Neural progenitor cell (in vitro differentiated cells): ENCODE measurements around the gene SCP2. TPM values are rescaled to one million over a fixed set of nuclear protein-coding genes. Genes with fewer than 3 reads are reported as not detected.
A peak's percentile ranks its signal among the peaks of the same experiment; 100 is the strongest.
"Not testable (repeated sequence)": the region's sequence is repeated elsewhere in the genome, so short reads cannot be mapped to it uniquely, and the experiment has no call there.

ENCODE experiments used
- DNase-seq: peaks from one replicate; pipeline ENCODE4 v3.0.0-alpha.2; 2016; ENCODE audit warnings: low spot score
- H2AFZ ChIP-seq: fragments of 200-600 bp; sonication (generic); replicated peaks from 2 replicates; pipeline ENCODE4 v1.6.1; 2016; ENCODE audit warnings: antibody characterized with exemption
- H3F3A ChIP-seq: fragments of 200-600 bp; sonication (generic); 2 replicates; pipeline ENCODE4 v1.6.1; 2016; ENCODE audit warnings: antibody characterized with exemption, low read depth
- H3K27ac ChIP-seq: fragments of 200-600 bp; sonication (generic); 2 replicates; pipeline ENCODE4 v1.5.1; 2016; ENCODE audit warnings: mild to moderate bottlenecking
- H3K27me3 ChIP-seq: fragments of 200-600 bp; sonication (generic); 2 replicates; pipeline ENCODE4 v1.6.1; 2016; ENCODE audit warnings: mild to moderate bottlenecking, moderate library complexity
- H3K36me3 ChIP-seq: fragments of 200-600 bp; sonication (generic); 2 replicates; pipeline ENCODE4 v1.5.1; 2016
- H3K4me1 ChIP-seq: fragments of 200-600 bp; sonication (generic); 2 replicates; pipeline ENCODE4 v1.6.1; 2016; ENCODE audit warnings: mixed run types
- H3K4me2 ChIP-seq: fragments of 200-600 bp; sonication (generic); 2 replicates; pipeline ENCODE4 v1.6.1; 2016
- H3K4me3 ChIP-seq: fragments of 200-600 bp; sonication (generic); 2 replicates; pipeline ENCODE4 v1.5.1; 2016
- H3K79me2 ChIP-seq: fragments of 200-600 bp; sonication (generic); 2 replicates; pipeline ENCODE4 v1.6.1; 2016; ENCODE audit warnings: low read depth
- H3K9ac ChIP-seq: fragments of 200-600 bp; sonication (generic); 2 replicates; pipeline ENCODE4 v1.6.1; 2016
- H3K9me3 ChIP-seq: fragments of 200-600 bp; sonication (generic); 2 replicates; pipeline ENCODE4 v1.5.1; 2016; ENCODE audit warnings: low read depth
- H4K20me1 ChIP-seq: fragments of 200-600 bp; sonication (generic); 2 replicates; pipeline ENCODE4 v1.6.1; 2016; ENCODE audit warnings: low read depth
- H3K27ac Mint-ChIP-seq: 3 replicates; pipeline ENCODE4 v1.8.0; 2021; ENCODE audit warnings: mixed read lengths
- H3K27me3 Mint-ChIP-seq: 2 replicates; pipeline ENCODE4 v1.8.0; 2022; ENCODE audit warnings: low read depth, mild to moderate bottlenecking, inconsistent platforms, moderate library complexity, mixed read lengths; ENCODE audit not compliant: insufficient read depth
- H3K36me3 Mint-ChIP-seq: 3 replicates; pipeline ENCODE4 v1.8.0; 2021; ENCODE audit warnings: mixed read lengths
- H3K4me1 Mint-ChIP-seq: 3 replicates; pipeline ENCODE4 v1.8.0; 2021; ENCODE audit warnings: mixed read lengths
- H3K4me3 Mint-ChIP-seq: 3 replicates; pipeline ENCODE4 v1.8.0; 2021; ENCODE audit warnings: mild to moderate bottlenecking, moderate library complexity, mixed read lengths
- H3K9me3 Mint-ChIP-seq: 3 replicates; pipeline ENCODE4 v1.8.0; 2020; ENCODE audit warnings: mixed read lengths
- CTCF ChIP-seq: fragments of 200-600 bp; sonication (generic); IDR thresholded peaks from 2 replicates; pipeline ENCODE4 v1.5.1; 2017; ENCODE audit warnings: antibody characterized with exemption, mild to moderate bottlenecking
- EZH2 ChIP-seq: fragments of 200-600 bp; sonication (generic); IDR thresholded peaks from 2 replicates; pipeline ENCODE4 v1.6.1; 2017; ENCODE audit warnings: antibody characterized with exemption, mild to moderate bottlenecking, moderate library complexity
- EZH2phosphoT487 ChIP-seq: fragments of 200-600 bp; sonication (generic); IDR thresholded peaks from 2 replicates; pipeline ENCODE4 v1.6.1; 2017; ENCODE audit warnings: antibody characterized with exemption
- total RNA-seq: library from RNA; depleted of rRNA; stranded (reverse); fragments of >200 nt; gene quantifications from 2 replicates; pipeline ENCODE4 v1.2.3, GENCODE V29; 2015; ENCODE audit warnings: low replicate concordance

SCP2 gene
- total RNA-seq, 1 donor from 2014 or later = 101 TPM

- no peaks in the 10 kb centered on the region for H3K9me3 ChIP-seq
- Mint-ChIP-seq H3K4me1 (peaks cover 12% of the 10 kb centered on the region), H3K27ac (no peak overlapping the region), H3K9me3 (no peaks in the 10 kb centered on the region), H3K36me3 (no peaks in the 10 kb centered on the region), H3K4me3 (no peak overlapping the region), H3K27me3 (peaks cover 2% of the 10 kb centered on the region)
- no peaks in the 10 kb centered on the region for H4K20me1 ChIP-seq
- H3K27ac ChIP-seq = no peak overlapping the region
- H2AFZ ChIP-seq = no peak overlapping the region
- TF ChIP-seq CTCF (no peak), EZH2phosphoT487 (no peak), EZH2 (no peak)
- no peaks in the 10 kb centered on the region for H3K27me3 ChIP-seq
- H3K4me1 ChIP-seq = peaks cover 13% of the 10 kb centered on the region
- no peak overlapping the region for H3K4me3 ChIP-seq
- H3K79me2 ChIP-seq = no peaks in the 10 kb centered on the region
- peak; percentile 66 for DNase-seq
- peak overlapping the region; percentile 37 for H3K4me2 ChIP-seq
- H3K36me3 ChIP-seq = no peaks in the 10 kb centered on the region
- no peak overlapping the region for H3K9ac ChIP-seq
- peaks cover 6% of the 10 kb centered on the region for H3F3A ChIP-seq
These were observed 49.3 kb downstream of the SCP2 start for GRCh38 chr1:52976183-52977035.

GRCh38 chr1:52978045-52978444 lies 51.0 kb downstream of the SCP2 start:
- DNase-seq = no peak

GRCh38 chr1:52992733-52993132 lies 65.7 kb downstream of the SCP2 start:
- not testable (repeated sequence) for H2AFZ ChIP-seq, H3K4me3 Mint-ChIP-seq, H3K9me3 ChIP-seq, H3K36me3 ChIP-seq, H3F3A ChIP-seq, H3K27me3 Mint-ChIP-seq, H3K4me1 Mint-ChIP-seq, H3K4me2 ChIP-seq, H3K27me3 ChIP-seq, H3K27ac ChIP-seq, H3K27ac Mint-ChIP-seq, H3K4me3 ChIP-seq, H3K79me2 ChIP-seq, H3K4me1 ChIP-seq, H3K9ac ChIP-seq, H3K36me3 Mint-ChIP-seq, H4K20me1 ChIP-seq, DNase-seq, H3K9me3 Mint-ChIP-seq

More at GRCh38 chr1:52978045-52978444, 51.0 kb downstream of the SCP2 start:
- H3K36me3 ChIP-seq = no peaks in the 10 kb centered on the region
- Mint-ChIP-seq H3K36me3 (no peaks in the 10 kb centered on the region), H3K27me3 (peaks cover 2% of the 10 kb centered on the region), H3K4me3 (no peak overlapping the region), H3K4me1 (peaks cover 12% of the 10 kb centered on the region), H3K9me3 (peaks cover 2% of the 10 kb centered on the region), H3K27ac (no peak overlapping the region)
- no peak overlapping the region for H3K4me3 ChIP-seq
- no peaks in the 10 kb centered on the region for H4K20me1 ChIP-seq
- peaks cover 13% of the 10 kb centered on the region for H3K4me1 ChIP-seq
- H3K79me2 ChIP-seq = no peaks in the 10 kb centered on the region
- TF ChIP-seq CTCF = no peak
- no peak for TF ChIP-seq EZH2phosphoT487
- TF ChIP-seq EZH2 = no peak
- no peak overlapping the region for H3K4me2 ChIP-seq
- no peak overlapping the region for H3K9ac ChIP-seq
- H3K27me3 ChIP-seq = no peaks in the 10 kb centered on the region
- no peak overlapping the region for H3K27ac ChIP-seq
- H2AFZ ChIP-seq = no peak overlapping the region
- no peaks in the 10 kb centered on the region for H3K9me3 ChIP-seq
- peaks cover 6% of the 10 kb centered on the region for H3F3A ChIP-seq

GRCh38 chr1:52994656-52995055 lies 67.6 kb downstream of the SCP2 start:
- Histone ChIP-seq H3K4me3 (no peak overlapping the region), H3K4me1 (no peaks in the 10 kb centered on the region), H3K79me2 (no peaks in the 10 kb centered on the region), H2AFZ (no peak overlapping the region), H3K9ac (no peak overlapping the region), H3K9me3 (no peaks in the 10 kb centered on the region), H3F3A (no peaks in the 10 kb centered on the region), H3K36me3 (no peaks in the 10 kb centered on the region), H4K20me1 (no peaks in the 10 kb centered on the region), H3K27me3 (no peaks in the 10 kb centered on the region), H3K4me2 (no peak overlapping the region), H3K27ac (no peak overlapping the region)
- Mint-ChIP-seq H3K4me1 (no peaks in the 10 kb centered on the region), H3K9me3 (no peaks in the 10 kb centered on the region), H3K4me3 (no peak overlapping the region), H3K27ac (no peak overlapping the region), H3K36me3 (no peaks in the 10 kb centered on the region), H3K27me3 (peaks cover 3% of the 10 kb centered on the region)
- TF ChIP-seq EZH2phosphoT487 (no peak), EZH2 (no peak), CTCF (no peak)
- no peak for DNase-seq
